ENCODE results near the gene ZNF582. TPM values are rescaled to one million over a fixed set of nuclear protein-coding genes. Genes with fewer than 3 reads are reported as not detected.
"Not testable (repeated sequence)": the region's sequence is repeated elsewhere in the genome, so short reads cannot be mapped to it uniquely, and the experiment has no call there.

ZNF582 gene
- total RNA-seq, 1 donor from 2014 or later = 4.2 TPM

GRCh38 chr19:56350416-56351045 lies 42.8 kb downstream of the ZNF582 start:
- Mint-ChIP-seq H3K27me3 (ENCODE audit: low read depth) (peaks cover 2% of the 10 kb centered on the region), H3K9me3 (peaks cover 10% of the 10 kb centered on the region), H3K4me3 (no peak overlapping the region), H3K4me1 (no peaks in the 10 kb centered on the region), H3K27ac (ENCODE audit: unreplicated experiment) (no peak overlapping the region), H3K36me3 (ENCODE audit: low read depth) (peaks cover 5% of the 10 kb centered on the region)
- peak; percentile 31 for DNase-seq (ENCODE audit: low read depth, low spot score)
- TF ChIP-seq CTCF (conservative IDR thresholded peaks at IDR 0.05) = peak; percentile 83

GRCh38 chr19:56348289-56348877 lies 45.0 kb downstream of the ZNF582 start:
- TF ChIP-seq CTCF (conservative IDR thresholded peaks at IDR 0.05) = peak; percentile 42
- Mint-ChIP-seq H3K27me3 (ENCODE audit: low read depth) (peaks cover 2% of the 10 kb centered on the region), H3K9me3 (peaks cover 12% of the 10 kb centered on the region), H3K4me3 (no peak overlapping the region), H3K4me1 (no peaks in the 10 kb centered on the region), H3K36me3 (ENCODE audit: low read depth) (peaks cover 6% of the 10 kb centered on the region), H3K27ac (ENCODE audit: unreplicated experiment) (no peak overlapping the region)
- no peak for DNase-seq (ENCODE audit: low read depth, low spot score)

GRCh38 chr19:56347163-56347778 lies 46.1 kb downstream of the ZNF582 start:
- peaks cover 15% of the 10 kb centered on the region for H3K36me3 Mint-ChIP-seq (ENCODE audit: low read depth)
- no peak overlapping the region for H3K27ac Mint-ChIP-seq (ENCODE audit: unreplicated experiment)
- no peaks in the 10 kb centered on the region for H3K4me1 Mint-ChIP-seq
- TF ChIP-seq CTCF (conservative IDR thresholded peaks at IDR 0.05) = no peak
- peaks cover 15% of the 10 kb centered on the region for H3K9me3 Mint-ChIP-seq
- no peak for DNase-seq (ENCODE audit: low read depth, low spot score)
- H3K27me3 Mint-ChIP-seq (ENCODE audit: low read depth) = peaks cover 2% of the 10 kb centered on the region
- no peak overlapping the region for H3K4me3 Mint-ChIP-seq

- no peak for DNase-seq (ENCODE audit: low read depth, low spot score)
- H3K4me1 Mint-ChIP-seq = no peaks in the 10 kb centered on the region
- no peak for TF ChIP-seq CTCF (conservative IDR thresholded peaks at IDR 0.05)
- no peaks in the 10 kb centered on the region for H3K27me3 Mint-ChIP-seq (ENCODE audit: low read depth)
- no peak overlapping the region for H3K4me3 Mint-ChIP-seq
- peaks cover 24% of the 10 kb centered on the region for H3K36me3 Mint-ChIP-seq (ENCODE audit: low read depth)
- peaks cover 19% of the 10 kb centered on the region for H3K9me3 Mint-ChIP-seq
- H3K27ac Mint-ChIP-seq (ENCODE audit: unreplicated experiment) = no peak overlapping the region
These were observed 51.4 kb downstream of the ZNF582 start for GRCh38 chr19:56341948-56342347.

GRCh38 chr19:56339031-56339430 lies 54.3 kb downstream of the ZNF582 start:
- not testable (repeated sequence) for H3K27me3 Mint-ChIP-seq (ENCODE audit: low read depth); H3K4me3 Mint-ChIP-seq; H3K27ac Mint-ChIP-seq (ENCODE audit: unreplicated experiment); H3K4me1 Mint-ChIP-seq; DNase-seq (ENCODE audit: low read depth, low spot score)
- peaks cover 20% of the 10 kb centered on the region for H3K9me3 Mint-ChIP-seq
- H3K36me3 Mint-ChIP-seq (ENCODE audit: low read depth) = peaks cover 23% of the 10 kb centered on the region

GRCh38 chr19:56337077-56337476 lies 56.3 kb downstream of the ZNF582 start:
- H3K9me3 Mint-ChIP-seq = peaks cover 15% of the 10 kb centered on the region
- not testable (repeated sequence) for H3K27me3 Mint-ChIP-seq (ENCODE audit: low read depth); DNase-seq (ENCODE audit: low read depth, low spot score); H3K4me3 Mint-ChIP-seq; H3K4me1 Mint-ChIP-seq; H3K27ac Mint-ChIP-seq (ENCODE audit: unreplicated experiment)
- peaks cover 14% of the 10 kb centered on the region for H3K36me3 Mint-ChIP-seq (ENCODE audit: low read depth)

- H3K9me3 Mint-ChIP-seq = peaks cover 11% of the 10 kb centered on the region
- DNase-seq (ENCODE audit: low read depth, low spot score); H3K27ac Mint-ChIP-seq (ENCODE audit: unreplicated experiment); H3K36me3 Mint-ChIP-seq (ENCODE audit: low read depth); H3K4me3 Mint-ChIP-seq; H3K4me1 Mint-ChIP-seq: not testable (repeated sequence)
- peaks cover 11% of the 10 kb centered on the region for H3K27me3 Mint-ChIP-seq (ENCODE audit: low read depth)
These were observed 58.0 kb downstream of the ZNF582 start for GRCh38 chr19:56335371-56335770.

All from neural crest cell (in vitro differentiated cells).